Measurements from ENCODE around the gene RNF114. TPM values are rescaled to one million over a fixed set of nuclear protein-coding genes. Genes with fewer than 3 reads are reported as not detected.
"Not testable (repeated sequence)": the region's sequence is repeated elsewhere in the genome, so short reads cannot be mapped to it uniquely, and the experiment has no call there.

Gene RNF114
- total RNA-seq, 1 experiment from 2014 or later = 168 TPM

- no peak for DNase-seq (ENCODE audit: low read depth in 1 of 2, low spot score in 2 of 2)
- Histone ChIP-seq H3K27ac (no peak overlapping the region), H3K27me3 (replicated peaks) (no peaks in the 10 kb centered on the region), H3K36me3 (peaks cover 12% of the 10 kb centered on the region), H3K9me3 (replicated peaks) (no peaks in the 10 kb centered on the region), H3K4me1 (replicated peaks) (peaks cover 13% of the 10 kb centered on the region), H3K4me3 (no peak overlapping the region)
Observed at GRCh38 chr20:49893242-49894072, 42.7 kb upstream of the RNF114 start.

- Histone ChIP-seq H3K4me1 (replicated peaks) (peaks cover 9% of the 10 kb centered on the region), H3K27me3 (replicated peaks) (no peaks in the 10 kb centered on the region), H3K27ac (no peak overlapping the region), H3K4me3 (no peak overlapping the region), H3K36me3 (peaks cover 8% of the 10 kb centered on the region), H3K9me3 (replicated peaks) (no peaks in the 10 kb centered on the region)
- no peak for DNase-seq (ENCODE audit: low read depth in 1 of 2, low spot score in 2 of 2)
Observed at GRCh38 chr20:49894073-49894470, 42.1 kb upstream of the RNF114 start.

- not testable (repeated sequence) for H3K4me3 ChIP-seq; H3K27me3 ChIP-seq (replicated peaks); DNase-seq (ENCODE audit: low read depth in 1 of 2, low spot score in 2 of 2); H3K9me3 ChIP-seq (replicated peaks); H3K36me3 ChIP-seq; H3K27ac ChIP-seq
- H3K4me1 ChIP-seq (replicated peaks) = peaks cover 20% of the 10 kb centered on the region
Observed at GRCh38 chr20:49895474-49896093, 40.6 kb upstream of the RNF114 start.

- Histone ChIP-seq H3K36me3 (no peaks in the 10 kb centered on the region), H3K9me3 (replicated peaks) (no peaks in the 10 kb centered on the region), H3K4me1 (replicated peaks) (peaks cover 20% of the 10 kb centered on the region), H3K27ac (no peak overlapping the region), H3K27me3 (replicated peaks) (no peaks in the 10 kb centered on the region), H3K4me3 (no peak overlapping the region)
- no peak for DNase-seq (ENCODE audit: low read depth in 1 of 2, low spot score in 2 of 2)
Observed at GRCh38 chr20:49896204-49896603, 40.0 kb upstream of the RNF114 start.

- peak in 1 of 2 experiments; percentile 71 for DNase-seq (ENCODE audit: low read depth in 1 of 2, low spot score in 2 of 2)
- Histone ChIP-seq H3K27ac (no peak overlapping the region), H3K4me1 (replicated peaks) (peaks cover 10% of the 10 kb centered on the region), H3K27me3 (replicated peaks) (no peaks in the 10 kb centered on the region), H3K36me3 (peaks cover 13% of the 10 kb centered on the region), H3K4me3 (no peak overlapping the region), H3K9me3 (replicated peaks) (no peaks in the 10 kb centered on the region)
Observed at GRCh38 chr20:49899541-49900383, 36.4 kb upstream of the RNF114 start.

- Histone ChIP-seq H3K27ac (no peak overlapping the region), H3K9me3 (replicated peaks) (no peaks in the 10 kb centered on the region), H3K4me1 (replicated peaks) (peaks cover 22% of the 10 kb centered on the region), H3K4me3 (no peak overlapping the region), H3K27me3 (replicated peaks) (no peaks in the 10 kb centered on the region), H3K36me3 (peaks cover 31% of the 10 kb centered on the region)
- DNase-seq (ENCODE audit: low read depth in 1 of 2, low spot score in 2 of 2) = no peak
Observed at GRCh38 chr20:49901588-49901987, 34.6 kb upstream of the RNF114 start.

- Histone ChIP-seq H3K9me3 (replicated peaks) (no peaks in the 10 kb centered on the region), H3K4me3 (no peak overlapping the region), H3K36me3 (peaks cover 59% of the 10 kb centered on the region), H3K27ac (no peak overlapping the region), H3K27me3 (replicated peaks) (no peaks in the 10 kb centered on the region), H3K4me1 (replicated peaks) (peaks cover 21% of the 10 kb centered on the region)
- DNase-seq (ENCODE audit: low read depth in 1 of 2, low spot score in 2 of 2) = no peak
Observed at GRCh38 chr20:49904440-49905214, 31.6 kb upstream of the RNF114 start.

GRCh38 chr20:49905415-49906091 lies 30.6 kb upstream of the RNF114 start:
- no peak for DNase-seq (ENCODE audit: low read depth in 1 of 2, low spot score in 2 of 2)

GRCh38 chr20:49906101-49906604 lies 30.0 kb upstream of the RNF114 start:
- Histone ChIP-seq H3K4me1 (replicated peaks) (peaks cover 14% of the 10 kb centered on the region), H3K27ac (peak overlapping the region; percentile 67), H3K36me3 (peaks cover 69% of the 10 kb centered on the region), H3K9me3 (replicated peaks) (no peaks in the 10 kb centered on the region), H3K27me3 (replicated peaks) (no peaks in the 10 kb centered on the region), H3K4me3 (no peak overlapping the region)
- DNase-seq (ENCODE audit: low read depth in 1 of 2, low spot score in 2 of 2) = peak; percentile 26 to 78

More at GRCh38 chr20:49905415-49906091, 30.6 kb upstream of the RNF114 start:
- Histone ChIP-seq H3K9me3 (replicated peaks) (no peaks in the 10 kb centered on the region), H3K4me3 (no peak overlapping the region), H3K27me3 (replicated peaks) (no peaks in the 10 kb centered on the region), H3K27ac (no peak overlapping the region), H3K4me1 (replicated peaks) (peaks cover 14% of the 10 kb centered on the region), H3K36me3 (peaks cover 67% of the 10 kb centered on the region)

GRCh38 chr20:49906615-49907154 lies 29.5 kb upstream of the RNF114 start:
- H3K9me3 ChIP-seq (replicated peaks) = no peaks in the 10 kb centered on the region
- peaks cover 14% of the 10 kb centered on the region for H3K4me1 ChIP-seq (replicated peaks)
- peaks cover 69% of the 10 kb centered on the region for H3K36me3 ChIP-seq
- no peaks in the 10 kb centered on the region for H3K27me3 ChIP-seq (replicated peaks)
- no peak for DNase-seq (ENCODE audit: low read depth in 1 of 2, low spot score in 2 of 2)
- no peak overlapping the region for H3K4me3 ChIP-seq
- H3K27ac ChIP-seq = peak overlapping the region; percentile 67

- H3K36me3 ChIP-seq = peaks cover 73% of the 10 kb centered on the region
- no peaks in the 10 kb centered on the region for H3K27me3 ChIP-seq (replicated peaks)
- H3K9me3 ChIP-seq (replicated peaks) = no peaks in the 10 kb centered on the region
- no peak for DNase-seq (ENCODE audit: low read depth in 1 of 2, low spot score in 2 of 2)
- H3K4me1 ChIP-seq (replicated peaks) = peaks cover 14% of the 10 kb centered on the region
- no peak overlapping the region for H3K27ac ChIP-seq
- H3K4me3 ChIP-seq = no peak overlapping the region
Observed at GRCh38 chr20:49907405-49908257, 28.6 kb upstream of the RNF114 start.

- peaks cover 14% of the 10 kb centered on the region for H3K4me1 ChIP-seq (replicated peaks)
- H3K36me3 ChIP-seq = peaks cover 72% of the 10 kb centered on the region
- no peak overlapping the region for H3K27ac ChIP-seq
- DNase-seq (ENCODE audit: low read depth in 1 of 2, low spot score in 2 of 2) = no peak
- H3K27me3 ChIP-seq (replicated peaks) = no peaks in the 10 kb centered on the region
- H3K9me3 ChIP-seq (replicated peaks) = no peaks in the 10 kb centered on the region
- no peak overlapping the region for H3K4me3 ChIP-seq
Observed at GRCh38 chr20:49908258-49908565, 28.0 kb upstream of the RNF114 start.
